Measurements from ENCODE around the gene DAAM1. TPM values are rescaled to one million over a fixed set of nuclear protein-coding genes. Genes with fewer than 3 reads are reported as not detected.

Gene DAAM1
- total RNA-seq, 1 experiment from 2014 or later: 43.8 TPM

DNA sequence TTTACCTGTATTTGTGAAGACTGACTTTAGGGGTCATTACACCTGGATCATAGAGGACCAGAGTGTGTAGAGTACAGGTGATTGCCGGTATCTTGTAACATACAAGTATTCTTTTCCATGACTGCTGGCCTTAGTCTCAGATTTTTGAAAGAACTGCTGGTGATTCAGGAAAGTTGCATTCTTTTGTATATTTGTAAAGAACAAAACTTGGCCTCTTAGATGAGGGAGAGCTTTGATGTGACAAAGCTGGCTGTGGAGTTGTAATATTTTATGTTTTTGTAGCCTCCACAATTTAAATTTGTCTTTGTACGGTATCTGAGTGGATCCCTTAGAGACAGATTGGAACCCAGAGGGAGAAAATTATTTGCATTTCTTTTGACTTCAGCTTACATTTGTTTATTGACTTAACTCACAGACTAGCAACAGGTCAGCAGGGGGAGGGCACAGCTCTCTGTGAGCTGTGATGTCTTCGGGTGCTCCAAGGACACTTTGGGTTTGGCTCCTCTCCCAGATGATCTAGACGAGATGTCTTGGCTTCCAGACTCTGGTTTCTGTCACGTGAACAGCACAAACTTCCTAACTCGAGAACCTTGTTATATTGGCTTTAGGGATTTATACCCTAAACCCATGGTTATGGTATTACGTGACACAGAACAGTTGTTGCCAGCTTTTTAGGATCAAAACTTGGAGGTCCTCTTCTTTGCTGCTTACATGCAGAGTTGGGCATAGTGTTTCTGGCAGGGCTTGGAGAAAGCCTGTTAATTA is 65.9 kb downstream of the DAAM1 start:
- Histone ChIP-seq H3K9me3 (ENCODE audit: low read length) (no peaks in the 10 kb centered on the region), H3K4me1 (ENCODE audit: low read length) (peaks cover 23% of the 10 kb centered on the region), H3K27ac (ENCODE audit: low read length) (no peak overlapping the region), H3K79me2 (ENCODE audit: low read length) (no peaks in the 10 kb centered on the region), H3K27me3 (ENCODE audit: low read length) (no peaks in the 10 kb centered on the region), H4K20me1 (ENCODE audit: insufficient read depth, low read depth, low read length) (peaks cover 50% of the 10 kb centered on the region; the same call in 1 of the 2 replicates), H3K36me3 (ENCODE audit: insufficient read depth, low read length) (no peaks in the 10 kb centered on the region), H3K9ac (ENCODE audit: low read length) (no peak overlapping the region), H3K4me2 (ENCODE audit: low read depth, low read length, poor library complexity, severe bottlenecking) (peak overlapping the region; percentile 26), H2AFZ (ENCODE audit: low read length) (no peak overlapping the region), H3K4me3 (ENCODE audit: low read length) (no peak overlapping the region), H3K9me2 (replicated peaks; ENCODE audit: insufficient read depth, low read length) (no peaks in the 10 kb centered on the region)
- no peak for DNase-seq

DNA sequence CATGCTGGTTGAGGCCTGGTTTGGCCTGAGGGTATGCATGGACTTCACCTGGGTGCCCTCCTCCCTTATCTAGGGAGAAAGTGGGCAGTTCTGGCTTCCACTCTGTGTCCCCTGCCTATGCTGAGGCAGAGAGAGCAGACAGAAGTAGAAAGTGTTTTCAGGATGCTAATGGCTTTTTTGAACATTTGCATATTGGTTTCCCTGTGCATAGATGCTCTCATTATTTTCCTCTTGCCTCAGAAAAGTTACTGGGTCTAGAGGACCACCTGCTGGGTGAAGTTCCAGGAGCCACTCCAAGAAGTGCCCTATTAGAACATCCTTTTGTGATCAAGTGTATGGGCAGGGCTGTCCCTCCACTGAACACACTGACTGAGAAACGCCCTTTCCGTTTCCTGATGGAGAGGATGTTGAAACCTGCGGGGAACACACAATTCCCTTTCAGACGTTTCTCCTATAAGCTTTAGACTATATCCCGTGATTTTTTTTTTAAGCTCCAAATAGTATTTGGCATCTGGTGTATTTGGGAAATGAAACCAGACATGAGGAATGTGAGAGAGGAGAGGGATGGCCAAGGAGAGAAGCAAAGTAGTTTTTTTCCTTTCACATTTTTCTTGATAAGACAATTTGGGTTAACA is 66.6 kb downstream of the DAAM1 start:
- Histone ChIP-seq H3K9me3 (ENCODE audit: low read length) (no peaks in the 10 kb centered on the region), H3K27me3 (ENCODE audit: low read length) (no peaks in the 10 kb centered on the region), H3K9me2 (replicated peaks; ENCODE audit: insufficient read depth, low read length) (no peaks in the 10 kb centered on the region), H2AFZ (ENCODE audit: low read length) (no peak overlapping the region), H3K79me2 (ENCODE audit: low read length) (no peaks in the 10 kb centered on the region), H3K36me3 (ENCODE audit: insufficient read depth, low read length) (no peaks in the 10 kb centered on the region), H3K4me3 (ENCODE audit: low read length) (no peak overlapping the region), H3K27ac (ENCODE audit: low read length) (no peak overlapping the region), H4K20me1 (ENCODE audit: insufficient read depth, low read depth, low read length) (peaks cover 43% of the 10 kb centered on the region; the same call in 1 of the 2 replicates), H3K9ac (ENCODE audit: low read length) (no peak overlapping the region), H3K4me1 (ENCODE audit: low read length) (peaks cover 23% of the 10 kb centered on the region), H3K4me2 (ENCODE audit: low read depth, low read length, poor library complexity, severe bottlenecking) (peak overlapping the region; percentile 26)
- DNase-seq: no peak

DNA sequence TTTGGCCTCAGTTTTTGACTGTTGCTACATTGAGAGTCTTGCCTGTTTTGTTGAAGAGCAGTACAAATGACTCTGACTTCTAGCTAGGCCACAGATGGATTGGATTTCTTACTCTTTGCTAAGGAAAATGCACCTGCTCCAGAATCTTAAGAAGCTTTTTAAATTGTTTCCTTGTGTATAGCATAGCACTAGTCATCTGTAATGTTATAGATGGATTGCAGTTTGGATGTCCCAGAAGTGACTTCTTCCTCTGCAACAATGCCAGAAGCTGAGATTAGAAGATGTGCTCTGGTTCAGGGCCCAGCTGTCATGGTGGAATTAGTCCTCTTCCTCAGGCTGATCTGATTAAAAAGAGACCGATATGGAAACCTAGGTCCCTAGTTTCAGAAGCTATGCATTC is 67.9 kb downstream of the DAAM1 start:
- no peaks in the 10 kb centered on the region for H3K9me2 ChIP-seq (replicated peaks; ENCODE audit: insufficient read depth, low read length)
- no peaks in the 10 kb centered on the region for H3K79me2 ChIP-seq (ENCODE audit: low read length)
- H3K4me1 ChIP-seq (ENCODE audit: low read length): peaks cover 23% of the 10 kb centered on the region
- H3K27me3 ChIP-seq (ENCODE audit: low read length): no peaks in the 10 kb centered on the region
- H3K27ac ChIP-seq (ENCODE audit: low read length): no peak overlapping the region
- H2AFZ ChIP-seq (ENCODE audit: low read length): no peak overlapping the region
- H3K9me3 ChIP-seq (ENCODE audit: low read length): no peaks in the 10 kb centered on the region
- H4K20me1 ChIP-seq (ENCODE audit: insufficient read depth, low read depth, low read length): peaks cover 37% of the 10 kb centered on the region
- H3K9ac ChIP-seq (ENCODE audit: low read length): no peak overlapping the region
- no peak overlapping the region for H3K4me3 ChIP-seq (ENCODE audit: low read length)
- H3K36me3 ChIP-seq (ENCODE audit: insufficient read depth, low read length): no peaks in the 10 kb centered on the region
- no peak overlapping the region for H3K4me2 ChIP-seq (ENCODE audit: low read depth, low read length, poor library complexity, severe bottlenecking)
- DNase-seq: no peak

- Histone ChIP-seq H3K9ac (ENCODE audit: low read length) (no peak overlapping the region), H3K27me3 (ENCODE audit: low read length) (no peaks in the 10 kb centered on the region), H3K4me3 (ENCODE audit: low read length) (no peak overlapping the region), H3K9me2 (replicated peaks; ENCODE audit: insufficient read depth, low read length) (no peaks in the 10 kb centered on the region), H3K4me1 (ENCODE audit: low read length) (no peaks in the 10 kb centered on the region), H3K79me2 (ENCODE audit: low read length) (no peaks in the 10 kb centered on the region), H3K36me3 (ENCODE audit: insufficient read depth, low read length) (no peaks in the 10 kb centered on the region), H3K9me3 (ENCODE audit: low read length) (no peaks in the 10 kb centered on the region), H2AFZ (ENCODE audit: low read length) (no peak overlapping the region), H3K4me2 (ENCODE audit: low read depth, low read length, poor library complexity, severe bottlenecking) (no peak overlapping the region), H3K27ac (ENCODE audit: low read length) (no peak overlapping the region), H4K20me1 (ENCODE audit: insufficient read depth, low read depth, low read length) (peaks cover 7% of the 10 kb centered on the region)
- no peak for DNase-seq
Observed at GRCh38 chr14:59261334-59261733, 72.9 kb downstream of the DAAM1 start.

DNA sequence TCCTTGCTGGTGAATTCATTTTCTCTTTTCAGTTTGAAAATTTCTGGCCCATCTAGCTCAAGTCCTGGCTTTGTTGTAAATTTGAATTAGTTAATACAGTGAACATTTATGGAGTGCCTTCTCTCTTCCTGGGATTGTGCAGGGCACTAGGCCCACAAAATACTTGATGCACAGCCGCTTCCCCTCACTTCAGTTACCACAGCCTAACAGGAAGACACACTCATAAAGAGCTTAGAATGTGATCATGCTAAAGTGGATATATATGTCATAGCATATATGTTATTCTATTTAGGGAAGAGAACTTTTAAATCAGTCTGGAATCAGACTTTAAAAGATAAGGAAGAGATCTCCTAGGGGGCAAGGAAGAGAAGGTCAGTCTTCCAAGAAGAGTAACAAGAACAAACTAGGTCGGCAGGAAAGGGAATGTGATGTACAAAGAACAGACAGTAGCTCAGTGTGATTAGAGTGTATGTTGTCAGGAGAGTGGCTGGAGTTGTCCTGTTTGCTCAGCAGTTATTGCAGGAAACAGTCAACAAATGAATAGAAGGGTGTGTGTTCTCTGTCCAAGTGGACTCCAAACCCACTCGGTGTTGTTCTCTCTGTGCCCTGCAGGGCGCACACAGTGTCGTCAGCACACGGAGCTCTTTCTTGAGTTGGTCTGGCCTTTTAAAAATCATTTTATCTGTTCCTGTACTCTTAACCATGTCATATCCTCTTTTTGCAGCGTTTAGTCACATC is 74.4 kb downstream of the DAAM1 start:
- no peaks in the 10 kb centered on the region for H3K36me3 ChIP-seq (ENCODE audit: insufficient read depth, low read length)
- no peak overlapping the region for H3K4me2 ChIP-seq (ENCODE audit: low read depth, low read length, poor library complexity, severe bottlenecking)
- H3K79me2 ChIP-seq (ENCODE audit: low read length): no peaks in the 10 kb centered on the region
- no peak overlapping the region for H3K27ac ChIP-seq (ENCODE audit: low read length)
- no peaks in the 10 kb centered on the region for H3K4me1 ChIP-seq (ENCODE audit: low read length)
- no peaks in the 10 kb centered on the region for H3K9me2 ChIP-seq (replicated peaks; ENCODE audit: insufficient read depth, low read length)
- H2AFZ ChIP-seq (ENCODE audit: low read length): no peak overlapping the region
- no peak for DNase-seq
- H3K4me3 ChIP-seq (ENCODE audit: low read length): no peak overlapping the region
- no peak overlapping the region for H3K9ac ChIP-seq (ENCODE audit: low read length)
- H3K9me3 ChIP-seq (ENCODE audit: low read length): no peaks in the 10 kb centered on the region
- no peaks in the 10 kb centered on the region for H3K27me3 ChIP-seq (ENCODE audit: low read length)
- peaks cover 6% of the 10 kb centered on the region; the same call in 1 of the 2 replicates for H4K20me1 ChIP-seq (ENCODE audit: insufficient read depth, low read depth, low read length)

GRCh38 chr14:59265808-59266207 is 77.3 kb downstream of the DAAM1 start:
- Histone ChIP-seq H3K9me2 (replicated peaks; ENCODE audit: insufficient read depth, low read length) (no peaks in the 10 kb centered on the region), H3K4me3 (ENCODE audit: low read length) (no peak overlapping the region), H2AFZ (ENCODE audit: low read length) (no peak overlapping the region), H3K36me3 (ENCODE audit: insufficient read depth, low read length) (no peaks in the 10 kb centered on the region), H4K20me1 (ENCODE audit: insufficient read depth, low read depth, low read length) (no peaks in the 10 kb centered on the region; the same call in 1 of the 2 replicates), H3K79me2 (ENCODE audit: low read length) (no peaks in the 10 kb centered on the region), H3K27me3 (ENCODE audit: low read length) (no peaks in the 10 kb centered on the region), H3K9me3 (ENCODE audit: low read length) (no peaks in the 10 kb centered on the region), H3K4me1 (ENCODE audit: low read length) (peaks cover 19% of the 10 kb centered on the region), H3K9ac (ENCODE audit: low read length) (no peak overlapping the region), H3K4me2 (ENCODE audit: low read depth, low read length, poor library complexity, severe bottlenecking) (no peak overlapping the region), H3K27ac (ENCODE audit: low read length) (no peak overlapping the region)
- DNase-seq: no peak

DNA sequence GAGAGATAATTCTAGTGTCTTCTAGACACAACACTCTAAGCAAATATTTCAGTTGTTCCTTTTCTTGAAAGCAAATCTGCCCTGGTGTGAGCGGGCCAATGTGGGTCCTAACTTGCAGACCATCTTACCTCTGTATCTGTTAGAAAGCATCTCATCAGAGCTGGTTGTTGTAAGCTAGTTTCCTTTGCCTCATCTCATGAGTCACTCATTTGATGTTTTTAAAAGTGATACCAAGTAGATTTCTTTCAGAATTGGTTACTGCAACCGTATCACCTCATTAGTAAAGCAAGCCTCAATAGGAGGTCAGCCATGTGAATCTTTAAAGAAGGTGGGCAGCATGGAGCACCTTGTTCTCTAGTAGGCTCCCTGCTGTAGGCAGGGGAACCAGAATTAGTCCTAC is 78.6 kb downstream of the DAAM1 start:
- no peak overlapping the region for H3K9ac ChIP-seq (ENCODE audit: low read length)
- no peaks in the 10 kb centered on the region for H3K79me2 ChIP-seq (ENCODE audit: low read length)
- no peak overlapping the region for H3K27ac ChIP-seq (ENCODE audit: low read length)
- no peaks in the 10 kb centered on the region for H3K9me2 ChIP-seq (replicated peaks; ENCODE audit: insufficient read depth, low read length)
- peaks cover 19% of the 10 kb centered on the region for H3K4me1 ChIP-seq (ENCODE audit: low read length)
- no peaks in the 10 kb centered on the region for H3K27me3 ChIP-seq (ENCODE audit: low read length)
- H3K9me3 ChIP-seq (ENCODE audit: low read length): no peaks in the 10 kb centered on the region
- H3K4me2 ChIP-seq (ENCODE audit: low read depth, low read length, poor library complexity, severe bottlenecking): no peak overlapping the region
- no peak for DNase-seq
- H4K20me1 ChIP-seq (ENCODE audit: insufficient read depth, low read depth, low read length): no peaks in the 10 kb centered on the region
- no peak overlapping the region for H2AFZ ChIP-seq (ENCODE audit: low read length)
- H3K36me3 ChIP-seq (ENCODE audit: insufficient read depth, low read length): no peaks in the 10 kb centered on the region
- no peak overlapping the region for H3K4me3 ChIP-seq (ENCODE audit: low read length)

GRCh38 chr14:59268011-59268410 is 79.5 kb downstream of the DAAM1 start:
- Histone ChIP-seq H3K9ac (ENCODE audit: low read length) (no peak overlapping the region), H3K36me3 (ENCODE audit: insufficient read depth, low read length) (no peaks in the 10 kb centered on the region), H3K9me3 (ENCODE audit: low read length) (no peaks in the 10 kb centered on the region), H3K79me2 (ENCODE audit: low read length) (no peaks in the 10 kb centered on the region), H3K27ac (ENCODE audit: low read length) (no peak overlapping the region), H4K20me1 (ENCODE audit: insufficient read depth, low read depth, low read length) (no peaks in the 10 kb centered on the region), H3K4me2 (ENCODE audit: low read depth, low read length, poor library complexity, severe bottlenecking) (no peak overlapping the region), H3K9me2 (replicated peaks; ENCODE audit: insufficient read depth, low read length) (no peaks in the 10 kb centered on the region), H3K4me1 (ENCODE audit: low read length) (peaks cover 19% of the 10 kb centered on the region), H3K4me3 (ENCODE audit: low read length) (no peak overlapping the region), H3K27me3 (ENCODE audit: low read length) (no peaks in the 10 kb centered on the region), H2AFZ (ENCODE audit: low read length) (no peak overlapping the region)
- DNase-seq: no peak
